Body of pancreas (tissue), 4 donors: ENCODE results near the gene SPTB.

Experiments used
- POLR2A ChIP-seq, 3 donors: fragments of 450-650 bp; IDR thresholded peaks; one replicate each; pipeline ENCODE4 v1.6.1; 2016; ENCODE audit warnings: antibody characterized with exemption in 3 of 3, mild to moderate bottlenecking in 2 of 3
- TF ChIP-seq, protein P1 (sequence below), 7 experiments: fragments of 450-650 bp in 4 of 7; fragments of 200-600 bp in 3 of 7; sonication (generic) in 3 of 7; IDR thresholded peaks; one replicate each; pipeline ENCODE4 v1.5.1; 2016 to 2019; ENCODE audit warnings: antibody characterized with exemption in 7 of 7

DNA sequence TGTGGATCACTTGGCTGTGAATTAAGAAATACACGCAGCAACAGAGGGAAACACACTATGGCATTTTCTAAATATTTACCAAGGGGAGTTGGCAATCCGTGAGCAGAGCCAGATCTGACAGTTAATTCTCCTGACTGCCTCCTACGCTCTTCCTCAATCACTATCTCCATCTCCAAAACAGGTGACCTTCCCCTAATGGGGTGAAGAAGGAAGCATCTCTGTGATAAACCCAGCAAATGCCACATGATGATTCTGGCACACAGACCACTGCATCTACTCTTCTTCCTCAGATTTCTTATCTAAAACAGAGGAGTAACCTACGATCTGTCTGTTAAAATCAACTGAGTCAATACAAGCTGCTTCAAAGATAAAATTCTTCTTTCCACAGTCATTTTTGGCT, 4.4 kb downstream of the SPTB start:
- TF ChIP-seq, protein P1, sequence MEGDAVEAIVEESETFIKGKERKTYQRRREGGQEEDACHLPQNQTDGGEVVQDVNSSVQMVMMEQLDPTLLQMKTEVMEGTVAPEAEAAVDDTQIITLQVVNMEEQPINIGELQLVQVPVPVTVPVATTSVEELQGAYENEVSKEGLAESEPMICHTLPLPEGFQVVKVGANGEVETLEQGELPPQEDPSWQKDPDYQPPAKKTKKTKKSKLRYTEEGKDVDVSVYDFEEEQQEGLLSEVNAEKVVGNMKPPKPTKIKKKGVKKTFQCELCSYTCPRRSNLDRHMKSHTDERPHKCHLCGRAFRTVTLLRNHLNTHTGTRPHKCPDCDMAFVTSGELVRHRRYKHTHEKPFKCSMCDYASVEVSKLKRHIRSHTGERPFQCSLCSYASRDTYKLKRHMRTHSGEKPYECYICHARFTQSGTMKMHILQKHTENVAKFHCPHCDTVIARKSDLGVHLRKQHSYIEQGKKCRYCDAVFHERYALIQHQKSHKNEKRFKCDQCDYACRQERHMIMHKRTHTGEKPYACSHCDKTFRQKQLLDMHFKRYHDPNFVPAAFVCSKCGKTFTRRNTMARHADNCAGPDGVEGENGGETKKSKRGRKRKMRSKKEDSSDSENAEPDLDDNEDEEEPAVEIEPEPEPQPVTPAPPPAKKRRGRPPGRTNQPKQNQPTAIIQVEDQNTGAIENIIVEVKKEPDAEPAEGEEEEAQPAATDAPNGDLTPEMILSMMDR (IDR thresholded peaks at IDR 0.05): no peak
- no peak for TF ChIP-seq POLR2A (IDR thresholded peaks at IDR 0.05)
